ENCODE measurements around the gene PPP1R37.
A peak's percentile ranks its signal among the peaks of the same experiment; 100 is the strongest.
"Not testable (repeated sequence)": the region's sequence is repeated elsewhere in the genome, so short reads cannot be mapped to it uniquely, and the experiment has no call there.

Gene PPP1R37

GRCh38 chr19:45095496-45096413 lies 2.8 kb downstream of the PPP1R37 start:
- no peak for DNase-seq (ENCODE audit: low read depth)

DNA sequence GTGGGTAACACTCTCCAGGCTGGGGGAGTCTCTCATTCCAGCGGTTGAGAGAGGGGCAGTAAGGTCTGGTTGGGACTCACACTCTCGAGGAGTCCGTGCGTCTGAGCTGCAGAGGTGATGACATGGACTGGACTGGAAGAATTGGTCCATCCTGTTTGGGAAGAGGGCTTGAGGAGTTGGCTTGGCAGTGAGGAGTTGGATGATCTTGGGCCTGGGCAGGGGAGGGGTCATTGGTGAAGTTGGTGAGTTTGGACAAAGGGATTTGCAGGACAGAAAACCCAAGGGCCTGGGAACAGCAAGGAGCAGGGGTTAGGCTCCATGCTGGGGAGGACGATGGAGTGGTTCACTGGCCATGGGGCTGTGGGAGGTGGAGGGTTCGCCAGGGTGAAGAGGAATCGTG lies 3.7 kb downstream of the PPP1R37 start:
- DNase-seq (ENCODE audit: low read depth) = no peak

GRCh38 chr19:45097450-45097775 lies 4.4 kb downstream of the PPP1R37 start:
- DNase-seq (ENCODE audit: low read depth) = no peak

DNA sequence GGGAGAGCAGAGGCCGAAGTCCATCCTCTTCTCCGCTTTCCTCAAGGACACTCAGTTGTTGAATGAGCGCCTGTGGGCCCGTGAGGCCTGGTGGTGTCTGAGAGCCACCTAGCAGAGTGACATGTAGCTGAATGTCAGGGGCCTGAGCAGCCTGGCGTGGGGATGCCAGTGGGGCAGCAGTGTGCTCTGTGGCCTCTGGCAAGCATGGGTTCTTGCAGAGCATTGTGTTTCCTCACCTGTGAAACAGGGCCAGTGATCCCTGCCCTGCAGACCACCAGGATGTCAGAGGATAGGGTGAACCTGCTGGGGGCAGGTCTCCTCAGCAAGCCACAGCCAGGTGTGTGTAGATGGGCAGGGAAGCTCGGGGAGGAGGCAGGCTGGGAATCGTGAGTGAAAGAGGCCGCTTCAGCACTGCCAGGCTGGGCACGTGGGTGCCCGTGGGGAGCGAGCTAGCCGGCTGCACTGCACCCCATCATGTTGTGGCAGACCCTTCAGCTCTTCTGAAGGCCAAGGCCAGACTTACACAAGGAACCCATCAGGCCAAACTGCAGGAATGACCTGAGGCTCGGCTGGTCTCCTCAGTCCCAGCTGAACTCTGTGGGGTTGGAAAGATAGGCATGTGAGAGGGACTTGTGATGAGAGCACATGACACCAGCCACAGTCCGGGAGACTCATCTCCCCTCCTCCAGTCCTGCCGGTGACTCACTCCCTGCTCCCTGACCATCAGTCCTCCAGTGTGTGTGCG lies 5.0 kb downstream of the PPP1R37 start:
- peak; percentile 98 for DNase-seq (ENCODE audit: low read depth)

GRCh38 chr19:45098521-45099466 lies 5.8 kb downstream of the PPP1R37 start:
- peak; percentile 51 for DNase-seq (ENCODE audit: low read depth)

- no peak for DNase-seq (ENCODE audit: low read depth)
These were observed 6.7 kb downstream of the PPP1R37 start for GRCh38 chr19:45099467-45100191.

GRCh38 chr19:45100201-45100600 lies 7.2 kb downstream of the PPP1R37 start:
- no peak for DNase-seq (ENCODE audit: low read depth)

DNA sequence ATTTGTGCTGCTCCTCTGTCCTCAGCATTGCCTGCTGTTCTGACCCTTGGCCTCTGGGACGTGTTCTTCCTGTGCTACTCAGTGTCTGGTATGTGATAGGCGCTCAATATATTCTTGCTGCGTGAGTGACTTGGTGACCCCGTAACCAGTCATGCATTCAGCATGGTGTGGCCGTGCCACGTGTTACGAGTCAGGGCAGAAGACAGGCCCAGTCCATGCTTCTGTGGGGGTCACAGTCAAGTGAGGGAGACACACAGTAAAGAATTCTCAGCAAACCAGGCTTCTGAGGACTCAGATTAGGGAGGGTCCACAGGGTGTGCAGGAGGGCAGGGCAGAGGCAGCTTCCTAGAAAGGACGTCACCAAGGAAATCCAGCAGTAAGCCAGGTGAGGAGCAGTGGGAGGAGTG lies 7.9 kb downstream of the PPP1R37 start:
- DNase-seq (ENCODE audit: low read depth) = peak; percentile 35

DNA sequence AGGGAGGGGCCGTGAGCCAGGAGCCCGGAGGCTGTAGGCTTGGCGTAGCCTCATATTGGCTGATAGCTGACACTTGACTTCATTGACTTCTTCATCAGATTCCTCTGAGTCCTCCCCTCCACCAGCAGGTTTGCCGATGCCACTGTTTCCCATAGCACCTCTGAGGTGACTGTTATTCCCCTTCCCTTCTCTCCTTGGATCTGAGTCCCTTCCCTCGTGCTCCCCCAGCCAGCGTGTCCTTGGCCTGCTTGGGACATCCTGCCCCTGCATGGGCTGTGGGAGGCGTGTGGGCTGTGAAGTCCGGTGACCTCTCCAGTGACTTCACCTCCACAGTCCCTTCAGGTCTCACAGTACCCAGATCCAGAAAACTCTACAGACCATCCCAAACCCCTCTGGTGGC lies 8.8 kb downstream of the PPP1R37 start:
- DNase-seq (ENCODE audit: low read depth) = no peak

DNA sequence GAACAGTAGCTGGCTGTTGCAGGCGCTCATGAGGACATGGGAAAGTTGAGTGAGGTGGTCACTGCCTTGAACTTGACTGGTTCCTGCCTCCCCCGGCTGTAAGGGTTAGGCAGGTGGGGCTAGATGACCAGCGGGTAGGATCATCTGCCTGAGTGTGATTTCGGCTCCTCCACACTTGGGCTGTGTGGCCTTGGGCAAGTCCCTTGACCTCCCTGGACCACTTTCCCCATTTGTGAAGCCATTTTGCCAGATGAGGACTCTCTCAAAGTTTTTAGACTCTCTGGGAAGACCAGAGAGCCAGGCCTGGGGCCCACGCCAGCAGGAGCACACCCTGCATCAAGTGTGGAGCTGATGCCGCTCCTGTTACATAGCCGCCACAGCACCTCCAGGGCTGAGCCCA lies 9.5 kb downstream of the PPP1R37 start:
- no peak for DNase-seq (ENCODE audit: low read depth)

- peak; percentile 51 for DNase-seq (ENCODE audit: low read depth)
These were observed 10.2 kb downstream of the PPP1R37 start for GRCh38 chr19:45103156-45103507.

- DNase-seq (ENCODE audit: low read depth) = no peak
These were observed 10.7 kb downstream of the PPP1R37 start for GRCh38 chr19:45103508-45104319.

- no peak for DNase-seq (ENCODE audit: low read depth)
These were observed 11.8 kb downstream of the PPP1R37 start for GRCh38 chr19:45104658-45105349.

DNA sequence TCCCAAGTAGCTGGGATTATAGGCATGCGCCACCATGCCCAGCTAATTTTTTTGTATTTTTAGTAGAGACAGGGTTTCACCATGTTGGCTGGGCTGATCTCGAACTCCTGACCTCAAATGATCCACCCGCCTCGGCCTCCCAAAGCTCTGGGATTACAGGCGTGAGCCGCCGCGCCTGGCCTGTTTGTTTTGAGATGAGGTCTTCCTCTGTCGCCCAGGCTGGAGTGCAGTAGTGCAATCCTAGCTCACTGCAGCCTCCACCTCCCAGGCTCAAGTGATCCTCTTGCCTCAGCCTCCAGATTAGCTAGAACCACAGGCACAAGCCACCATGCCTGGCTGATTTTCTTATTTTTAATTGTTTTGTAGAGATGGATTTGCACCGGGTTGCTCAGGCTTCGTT lies 13.4 kb downstream of the PPP1R37 start:
- DNase-seq (ENCODE audit: low read depth) = not testable (repeated sequence)

- no peak for DNase-seq (ENCODE audit: low read depth)
These were observed 14.7 kb downstream of the PPP1R37 start for GRCh38 chr19:45107621-45108150.

- DNase-seq (ENCODE audit: low read depth) = no peak
These were observed 17.9 kb downstream of the PPP1R37 start for GRCh38 chr19:45110851-45111266.

DNA sequence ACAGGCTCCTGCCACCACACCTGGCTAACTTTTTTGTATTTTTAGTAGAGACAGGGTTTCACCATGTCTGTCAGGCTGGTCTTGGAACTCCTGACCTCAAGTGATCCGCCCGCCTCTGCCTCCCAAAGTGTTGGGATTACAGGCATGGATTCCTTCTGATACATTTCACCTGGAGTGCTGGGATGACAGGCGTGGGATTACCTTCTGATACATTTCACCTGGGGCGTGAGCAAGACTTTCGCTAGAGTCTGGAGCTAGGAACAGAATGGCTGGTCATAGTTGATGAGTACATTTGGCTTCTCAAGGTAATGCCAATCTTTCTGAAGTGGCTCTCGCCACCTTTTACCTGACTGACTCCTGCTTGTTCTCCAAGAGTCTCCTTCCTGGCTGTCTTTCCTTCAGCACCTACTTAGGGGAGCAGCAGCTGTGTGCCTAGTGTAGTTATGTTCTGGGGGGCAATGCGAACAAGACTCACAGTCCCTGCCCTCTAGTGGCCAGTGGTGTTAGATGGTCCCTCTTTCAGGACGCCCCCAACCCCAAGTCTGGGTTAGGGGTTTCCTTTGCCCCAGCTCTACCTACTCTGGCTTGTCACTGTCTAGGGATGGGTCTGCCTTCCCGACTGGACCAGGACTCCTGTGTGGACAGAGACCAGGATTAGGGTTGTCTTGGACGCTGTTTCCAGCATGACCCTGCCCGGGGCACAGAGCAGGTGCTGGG lies 19.3 kb downstream of the PPP1R37 start:
- DNase-seq (ENCODE audit: low read depth) = no peak

DNA sequence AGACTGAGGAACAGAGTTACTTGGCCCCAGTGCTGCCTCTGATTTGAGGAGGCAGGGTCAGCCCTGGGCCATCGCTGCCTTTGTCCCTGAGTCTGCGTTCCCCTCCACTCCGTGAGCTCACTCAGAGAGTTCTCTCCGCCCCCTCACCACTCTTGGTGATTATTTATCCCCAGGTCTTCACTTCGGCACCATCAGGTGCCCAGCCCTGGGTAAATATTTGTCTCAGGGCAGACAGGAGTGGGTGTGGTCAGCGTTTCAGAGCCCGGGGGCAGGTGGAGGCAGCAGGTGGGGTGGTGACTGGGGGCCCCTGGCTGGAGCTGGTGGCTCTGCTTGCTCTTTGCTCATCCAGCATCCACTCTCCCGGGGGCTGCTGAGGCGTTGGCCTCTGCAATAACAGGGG lies 20.6 kb downstream of the PPP1R37 start:
- DNase-seq (ENCODE audit: low read depth) = no peak

GRCh38 chr19:45114116-45114515 lies 21.1 kb downstream of the PPP1R37 start:
- DNase-seq (ENCODE audit: low read depth) = no peak

Measured in iris pigment epithelial cell (primary cell).